Hematopoietic multipotent progenitor cell treated with erythropoietin and hydrocortisone succinate and interleukin-3 and kit ligand, for 15 days (in vitro differentiated cells): ENCODE data around the gene VSTM4.

Experiments
- DNase-seq: peaks from one replicate; pipeline ENCODE4 v3.0.0-alpha.2; 2015; ENCODE audit warnings: low spot score

VSTM4 gene

DNA sequence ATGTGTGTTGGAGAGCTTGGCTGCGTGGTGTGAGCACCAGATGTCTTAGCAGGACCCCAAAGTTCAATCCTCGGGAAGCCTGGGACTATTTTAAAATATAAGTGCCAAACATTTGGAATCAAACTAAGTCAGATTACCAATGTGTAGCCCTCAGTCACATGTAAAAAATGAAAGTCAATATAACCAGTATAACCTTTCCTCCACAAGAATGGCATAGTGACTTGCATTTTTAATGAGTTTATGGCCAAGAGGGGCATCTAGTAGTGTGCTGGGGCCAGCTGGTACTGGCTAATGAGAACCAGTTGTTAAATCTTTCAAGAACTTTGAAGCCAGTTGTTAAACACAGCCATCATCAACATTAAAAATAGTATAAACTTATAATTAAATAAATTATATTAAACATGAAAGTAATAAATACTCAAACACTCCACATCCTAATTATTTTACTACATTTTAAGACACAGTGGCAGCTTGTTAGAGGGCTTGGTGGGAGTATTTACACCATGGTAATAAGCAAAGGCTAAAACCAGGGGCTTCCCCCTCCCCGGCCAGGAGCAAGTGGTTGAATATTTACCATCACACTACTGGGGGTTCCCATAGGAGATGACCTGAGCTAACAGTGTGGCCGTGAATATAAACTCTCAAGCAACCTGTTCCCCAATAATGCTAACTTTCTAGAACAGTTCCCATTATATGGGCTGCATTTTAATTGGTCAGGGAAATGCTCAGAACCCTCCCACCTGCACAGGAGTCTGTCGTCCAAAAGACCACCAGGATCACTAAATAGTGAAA, 26.4 kb upstream of the VSTM4 start:
- DNase-seq: no peak

DNA sequence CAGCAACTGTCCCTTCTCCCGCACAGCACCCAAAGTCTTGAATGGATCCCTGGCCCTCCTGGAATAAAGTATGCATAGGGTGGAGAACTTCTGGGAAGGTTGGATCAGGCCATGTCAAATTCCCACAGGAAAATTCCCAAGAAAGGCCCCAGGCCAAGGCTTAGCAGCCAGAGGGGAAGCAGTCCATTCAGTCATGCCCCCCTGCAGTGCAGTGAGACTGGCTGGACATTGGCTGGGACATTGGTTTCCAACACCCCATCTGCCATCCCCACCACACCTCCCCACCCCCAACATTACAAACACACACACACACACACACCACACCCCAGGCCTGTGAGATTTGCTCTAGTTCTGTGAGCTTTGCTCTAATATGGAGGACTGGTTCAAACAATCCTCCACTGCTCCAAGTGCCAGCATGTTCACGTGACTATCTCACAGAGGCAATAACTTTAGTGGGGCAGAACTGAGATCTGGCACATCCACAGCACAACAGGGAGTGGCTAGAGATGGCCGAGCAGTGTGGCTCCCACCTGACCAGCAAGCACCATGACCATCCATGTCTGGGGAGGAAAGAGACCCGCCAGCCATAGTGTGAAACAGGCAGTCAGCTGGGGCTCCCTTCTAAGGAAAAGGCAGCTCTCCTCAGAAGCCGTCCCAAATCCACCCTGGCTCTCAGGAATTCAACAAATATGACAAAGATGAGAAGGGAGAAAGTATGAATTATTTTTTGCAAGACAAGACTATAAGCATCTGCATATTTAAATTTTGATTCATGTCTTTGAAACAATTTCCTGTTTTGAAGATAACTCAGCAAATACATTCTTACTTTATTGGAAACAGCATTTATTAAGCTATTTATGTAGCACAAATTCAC, 25.2 kb upstream of the VSTM4 start:
- no peak for DNase-seq

DNA sequence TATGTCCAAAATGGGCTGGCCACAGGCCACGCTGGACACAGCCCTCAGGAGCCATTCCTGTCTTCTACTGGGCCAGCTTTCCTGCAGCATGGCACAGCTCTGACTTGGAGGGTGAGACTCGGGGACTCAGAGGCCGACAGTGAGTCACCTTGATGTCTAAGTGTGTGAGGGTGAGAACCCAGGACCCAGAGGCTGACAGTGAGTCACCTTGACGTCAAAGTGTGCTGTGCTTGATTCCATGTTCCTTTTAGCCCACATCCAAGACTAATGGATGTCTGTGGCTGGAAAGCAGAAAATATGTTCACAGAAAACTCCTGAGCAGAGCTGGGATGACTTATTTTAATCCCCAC, 24.5 kb upstream of the VSTM4 start:
- DNase-seq: no peak

DNA sequence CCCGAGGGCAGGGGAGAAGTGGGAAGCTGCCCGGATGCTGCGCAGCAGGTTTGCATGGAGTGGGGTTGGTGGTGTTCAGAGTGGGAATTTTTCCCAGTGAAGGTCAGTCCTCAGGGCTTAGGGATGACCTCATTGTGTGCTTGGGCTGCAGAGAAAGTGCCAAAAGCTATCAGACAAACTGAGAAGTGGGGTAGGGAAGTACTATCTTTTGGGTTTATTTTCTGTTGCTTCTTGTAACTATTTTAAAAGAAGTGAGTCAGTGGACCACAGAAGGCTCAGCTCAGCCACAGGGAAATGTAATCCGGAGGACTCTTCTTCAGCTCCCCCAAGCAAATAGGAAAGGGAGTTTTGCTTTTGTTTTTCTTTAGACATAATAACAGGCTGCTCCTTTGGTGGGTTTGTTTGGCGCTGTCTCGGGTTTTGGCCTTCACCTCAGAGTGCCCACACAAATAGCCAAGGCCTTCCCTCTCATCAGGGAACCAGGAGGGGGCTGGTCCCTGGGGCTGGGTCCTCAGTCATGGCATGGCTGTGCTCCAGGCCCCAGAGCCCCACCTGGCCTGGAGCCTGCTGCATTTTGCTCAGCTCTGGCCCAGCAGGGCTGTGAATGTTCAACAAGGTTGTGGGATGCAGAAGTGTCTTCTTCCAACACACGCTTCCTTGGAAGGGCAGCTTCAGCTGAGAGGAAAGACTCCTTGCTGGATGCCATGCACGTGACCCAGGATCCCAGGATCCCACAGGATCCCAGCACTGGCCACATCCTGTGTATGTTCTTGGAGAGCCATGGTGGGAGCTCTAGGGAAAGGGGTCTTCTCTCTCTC, 23.9 kb upstream of the VSTM4 start:
- no peak for DNase-seq

DNA sequence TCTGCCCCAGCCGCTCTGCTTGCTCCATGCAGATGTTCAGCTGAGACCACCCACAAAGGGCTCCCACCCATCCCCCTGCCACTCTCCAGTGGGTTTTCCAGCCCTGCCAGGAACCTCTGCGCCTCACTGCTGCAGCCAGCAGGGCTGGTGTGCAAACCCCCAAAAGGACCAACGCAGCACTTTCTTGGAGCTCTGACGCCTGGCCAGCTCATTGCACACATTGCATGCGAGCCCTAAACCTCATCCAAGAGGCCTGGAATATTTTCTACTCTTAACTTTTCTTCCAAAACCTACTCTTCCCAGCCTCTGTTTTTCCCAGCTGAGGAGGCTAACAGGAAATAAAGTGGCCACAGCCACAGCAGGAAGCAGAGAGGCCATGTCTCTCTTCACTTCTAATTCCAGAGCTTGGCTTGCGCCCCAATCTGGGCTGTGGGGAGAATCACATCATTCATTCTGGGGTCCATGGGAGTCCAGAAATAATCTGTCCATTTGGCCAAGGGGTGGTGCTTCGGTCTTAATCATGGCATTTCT, 23.1 kb upstream of the VSTM4 start:
- no peak for DNase-seq

DNA sequence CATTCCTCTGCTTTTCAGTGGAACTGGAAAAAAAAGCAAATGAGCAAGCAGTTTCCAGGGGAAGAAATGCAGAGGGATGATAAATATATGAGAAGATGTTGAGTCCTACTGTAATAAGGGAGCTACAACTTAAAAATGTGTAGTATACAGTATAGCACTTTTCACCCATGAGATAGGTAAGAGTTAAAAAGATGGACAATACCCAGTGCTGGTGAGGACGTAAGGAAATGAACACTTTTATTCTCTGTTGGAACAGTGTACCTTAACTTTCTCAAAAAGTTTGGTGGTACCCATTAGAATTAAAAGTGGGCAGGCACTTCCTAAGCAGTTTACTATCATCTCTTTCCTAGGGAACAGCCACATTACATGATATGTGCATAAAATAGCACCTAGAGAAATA, 21.2 kb upstream of the VSTM4 start:
- no peak for DNase-seq

DNA sequence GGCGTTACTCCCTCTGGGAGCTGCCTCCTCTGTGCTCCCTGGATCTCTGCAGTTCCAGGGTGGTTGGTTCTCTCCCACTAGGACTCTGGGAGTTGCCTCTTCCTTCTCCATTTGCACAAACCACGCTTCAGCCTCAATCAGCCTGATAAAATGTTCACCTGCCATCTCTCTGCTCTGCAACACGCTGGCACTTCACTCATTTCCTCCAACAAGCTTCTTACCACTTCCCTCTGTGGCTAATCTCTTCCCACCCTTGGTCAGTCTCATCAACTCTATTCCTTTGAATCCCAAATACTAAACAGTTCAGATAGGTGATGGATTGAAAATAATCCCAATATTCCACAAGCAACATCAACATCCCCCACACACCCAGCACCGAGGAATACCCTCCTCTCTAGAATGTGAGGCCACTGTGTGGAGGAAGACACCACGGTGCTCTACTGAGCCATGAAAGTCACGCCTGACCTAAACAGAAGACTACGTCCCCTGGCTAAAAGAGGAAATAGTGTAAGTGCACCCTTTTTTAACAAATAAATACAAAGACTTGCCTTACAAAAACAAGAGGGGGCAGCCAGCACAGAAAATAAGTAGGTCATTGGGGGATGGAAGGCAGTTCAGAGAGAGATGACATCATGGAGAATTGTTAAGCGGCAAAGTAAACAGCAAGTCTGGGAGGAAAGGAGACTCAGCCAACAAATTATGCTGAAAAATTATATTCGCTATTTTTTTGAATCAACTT, 20.4 kb upstream of the VSTM4 start:
- DNase-seq: no peak

DNA sequence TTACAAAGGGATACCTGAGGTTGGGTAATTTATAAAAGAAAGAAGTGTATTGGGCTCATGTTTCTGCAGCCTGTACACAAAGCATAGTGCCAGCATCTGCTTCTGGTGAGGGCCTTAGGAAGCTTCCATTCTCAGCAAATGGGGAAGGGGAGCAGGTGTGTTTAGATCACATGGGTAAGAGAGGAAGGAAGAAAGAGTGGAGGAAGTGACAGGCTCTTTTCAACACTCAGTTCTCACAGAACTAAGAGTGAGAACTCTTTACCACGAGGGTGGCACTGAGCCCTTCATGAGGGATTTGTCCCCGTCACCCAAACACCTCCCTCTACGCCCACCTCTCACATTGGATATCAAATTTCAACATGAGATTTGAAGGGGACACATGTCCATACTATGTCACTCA, 19.0 kb upstream of the VSTM4 start:
- DNase-seq: no peak

DNA sequence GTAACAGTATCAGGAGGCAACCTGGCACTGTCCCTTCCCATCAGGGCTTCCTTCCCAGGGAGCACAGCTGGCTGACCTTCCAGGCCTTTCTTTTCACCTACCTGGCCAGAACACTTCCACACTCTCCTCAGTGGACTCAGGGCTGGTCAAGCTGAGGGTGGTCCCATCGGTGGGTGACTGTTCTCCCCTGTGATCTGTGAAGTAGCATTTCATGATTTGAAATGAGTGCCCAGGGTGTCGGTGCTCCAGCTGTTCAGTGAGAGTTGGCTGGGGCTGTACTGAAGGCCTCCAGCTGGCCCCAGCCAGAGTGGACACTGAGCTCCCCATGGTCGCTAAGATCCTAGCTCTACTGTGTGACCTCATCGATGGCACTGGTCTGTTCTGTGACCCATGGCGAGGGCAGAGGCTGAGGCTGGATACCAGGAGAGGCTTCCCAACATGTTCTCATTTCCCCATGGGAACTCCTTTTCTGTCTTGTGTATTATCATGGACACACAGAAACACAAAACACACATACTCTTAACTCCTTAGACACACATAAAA, 18.5 kb upstream of the VSTM4 start, which contains the start of gene FAM170B:
Gene FAM170B (minus strand): TSS at position 316 of the 543 bp plus-strand sequence. CDS start 103 bp downstream, at position 213.
- no peak for DNase-seq

DNA sequence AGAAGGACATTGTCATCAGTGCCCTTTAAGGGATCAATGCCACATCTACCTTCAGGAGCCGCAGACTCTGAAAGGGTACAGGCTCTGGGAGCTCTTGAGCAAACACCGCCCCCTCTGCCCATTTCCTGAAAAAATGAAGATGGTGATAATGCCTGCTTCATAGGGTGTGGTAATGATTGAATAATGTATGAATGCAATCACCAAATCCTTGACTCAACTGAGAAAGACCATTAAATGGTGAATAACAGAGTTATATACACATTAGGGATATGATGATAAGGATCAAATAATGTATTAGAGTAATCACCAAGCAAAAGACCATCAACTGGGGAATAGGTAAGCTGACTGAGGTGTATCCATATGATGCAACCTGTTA, 17.0 kb upstream of the VSTM4 start:
- DNase-seq: no peak

DNA sequence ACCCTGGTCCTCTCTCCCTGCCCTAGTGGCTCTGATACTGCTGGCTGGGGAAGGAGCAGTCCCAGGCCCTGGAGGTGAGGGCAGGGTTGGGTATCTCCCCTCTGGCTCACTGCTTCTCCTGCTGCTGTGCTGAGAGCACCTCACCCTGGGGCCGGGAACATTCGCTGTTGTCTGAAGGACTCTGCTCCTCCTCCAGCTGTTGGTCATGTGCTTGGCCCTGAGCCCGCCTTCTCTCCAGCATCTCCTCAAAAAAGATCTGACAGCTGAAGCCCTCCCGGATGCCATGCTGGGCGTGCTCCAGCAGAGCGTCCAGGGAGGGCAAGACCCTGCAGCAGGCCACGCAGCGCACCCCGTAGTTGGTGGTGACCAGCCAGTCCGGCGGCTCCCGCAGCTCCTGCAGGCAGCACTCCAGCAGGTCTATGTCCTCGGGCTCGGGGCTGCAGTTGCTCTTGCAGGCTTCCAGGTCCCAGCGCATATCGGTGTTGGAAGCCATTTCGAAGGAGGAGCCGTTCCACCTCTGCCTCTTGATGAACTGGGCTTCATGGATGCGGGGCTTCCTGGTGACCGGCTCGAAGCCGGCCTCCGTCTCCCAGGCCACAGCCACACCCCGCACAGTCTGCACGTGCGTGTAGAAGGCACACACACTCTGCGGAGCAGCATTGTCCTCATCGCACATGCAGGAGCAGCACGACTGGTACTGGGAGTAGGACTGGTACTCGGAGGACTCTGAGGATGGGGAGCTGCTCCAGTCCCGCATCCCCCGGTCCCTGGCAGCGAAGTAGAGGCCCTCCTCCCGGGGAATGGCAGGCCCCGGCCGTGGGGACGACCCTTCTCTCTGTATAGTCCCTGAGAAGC, 16.4 kb upstream of the VSTM4 start:
- DNase-seq: no peak

DNA sequence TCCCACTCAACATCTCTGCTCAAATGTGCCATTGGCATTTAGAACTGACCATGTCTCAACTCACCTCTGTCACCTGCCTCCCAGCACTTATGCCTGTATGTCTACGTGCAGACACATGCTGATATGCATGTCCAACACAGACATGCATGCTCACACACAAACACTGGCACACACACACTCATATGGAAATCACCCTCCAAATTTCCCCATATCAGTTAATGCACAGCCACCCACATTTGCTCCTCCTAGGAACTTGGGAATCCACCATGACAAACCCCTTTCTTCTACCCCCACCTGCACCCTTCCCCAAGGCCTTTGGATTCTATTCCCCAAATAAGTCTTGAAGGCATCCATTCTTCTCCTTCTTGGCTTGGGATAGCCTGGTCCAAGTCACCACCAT, 14.1 kb upstream of the VSTM4 start:
- no peak for DNase-seq

DNA sequence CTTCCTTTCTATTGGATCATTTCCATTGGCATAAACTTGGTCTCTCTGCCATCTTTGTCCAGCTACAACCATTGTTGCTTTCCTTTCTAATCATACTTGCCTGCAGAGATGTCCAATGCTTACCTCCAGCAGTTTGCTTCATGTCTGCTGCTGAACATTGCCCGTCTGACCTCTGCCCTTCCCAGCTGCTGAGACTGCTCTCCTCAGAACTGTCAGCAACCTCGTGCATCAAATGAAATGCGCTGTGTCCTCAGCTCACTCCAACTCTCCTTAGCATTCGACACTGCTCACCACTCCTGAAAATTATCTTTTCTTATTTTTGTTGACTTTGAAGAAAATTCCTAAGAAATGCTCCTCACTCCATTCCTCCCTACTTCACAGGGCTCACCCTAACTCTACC, 13.5 kb upstream of the VSTM4 start:
- DNase-seq: no peak

DNA sequence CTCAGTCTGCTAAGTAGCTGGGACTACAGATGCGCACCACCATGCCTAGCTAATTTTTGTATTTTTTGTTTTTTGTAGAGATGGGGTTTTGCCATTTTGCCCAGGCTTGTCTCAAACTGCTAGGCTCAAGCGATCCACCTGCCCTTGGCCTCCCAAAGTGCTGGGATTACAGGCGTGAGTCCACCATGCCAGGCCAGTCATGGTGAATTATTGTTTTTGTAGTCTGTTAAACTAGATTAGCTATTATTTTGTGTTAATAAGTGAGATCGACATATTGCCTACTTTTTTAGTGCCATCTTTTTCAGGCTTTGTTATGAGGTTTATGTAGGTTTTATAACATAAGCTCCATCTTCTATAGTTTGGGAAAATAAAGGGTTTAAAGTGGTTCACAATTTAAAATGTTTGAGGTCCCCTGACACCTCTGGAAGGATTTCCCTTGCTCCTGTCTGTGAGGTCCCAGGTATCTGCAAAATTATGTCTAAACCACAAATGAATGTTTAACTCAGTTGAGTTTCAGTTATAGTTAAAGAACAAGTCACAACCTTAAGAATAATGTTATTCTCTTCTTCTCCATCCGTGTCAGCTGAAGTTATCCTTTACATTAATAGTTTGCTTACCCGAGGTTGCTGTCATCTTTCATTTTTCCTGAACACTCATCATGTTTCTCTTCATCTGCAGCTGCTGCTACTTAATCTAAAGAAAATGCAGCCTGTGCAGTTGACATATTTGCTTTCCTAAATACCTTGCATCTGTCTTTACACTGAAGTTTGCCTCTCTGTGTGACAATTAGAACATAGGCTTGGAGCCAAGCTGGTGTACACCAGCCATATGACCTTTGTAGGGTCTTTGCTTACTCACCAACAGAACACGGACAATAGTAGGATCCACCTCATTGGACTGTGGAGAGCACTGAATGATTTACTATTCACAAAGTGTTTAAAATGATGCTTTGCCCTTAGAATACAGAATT, 8.9 kb upstream of the VSTM4 start:
- no peak for DNase-seq

DNA sequence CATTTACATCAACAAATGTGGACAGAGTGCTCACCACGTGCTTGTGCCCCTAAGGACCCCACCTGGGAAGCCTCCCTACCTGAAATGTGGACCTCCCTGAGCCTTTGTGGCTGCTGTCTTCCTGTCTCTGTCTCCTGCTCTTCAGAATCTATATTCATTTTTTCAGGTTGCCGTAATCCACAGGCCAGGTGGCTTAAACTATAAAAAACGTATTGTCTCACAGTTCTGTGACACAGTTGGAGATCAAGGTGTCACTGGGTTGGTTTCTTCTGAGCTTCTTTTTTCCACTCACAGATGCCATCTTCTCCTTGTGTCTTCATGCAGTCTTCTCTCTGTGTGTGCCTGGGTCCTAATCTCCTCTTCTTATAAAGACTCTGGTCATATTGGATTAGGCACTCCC, 5.6 kb upstream of the VSTM4 start:
- no peak for DNase-seq

DNA sequence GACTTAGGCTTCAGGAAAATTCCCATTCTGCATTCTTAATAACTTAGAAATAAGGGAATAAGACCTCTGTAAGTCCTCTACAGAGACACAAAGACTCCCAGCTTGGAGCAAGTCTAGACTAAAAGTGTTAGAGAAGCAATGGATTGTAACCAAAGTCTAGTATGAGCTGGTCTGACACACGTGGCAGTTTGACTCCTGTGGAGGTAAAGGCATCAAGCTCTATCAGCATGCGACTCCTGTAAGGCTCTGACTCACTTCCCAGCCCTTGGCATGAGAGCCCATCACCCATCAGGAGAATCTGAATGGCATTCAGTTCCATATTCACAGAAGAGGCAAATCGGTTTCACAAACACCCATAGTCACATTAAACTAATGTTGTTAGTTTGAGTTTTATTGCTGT, 4.4 kb upstream of the VSTM4 start:
- DNase-seq: no peak

DNA sequence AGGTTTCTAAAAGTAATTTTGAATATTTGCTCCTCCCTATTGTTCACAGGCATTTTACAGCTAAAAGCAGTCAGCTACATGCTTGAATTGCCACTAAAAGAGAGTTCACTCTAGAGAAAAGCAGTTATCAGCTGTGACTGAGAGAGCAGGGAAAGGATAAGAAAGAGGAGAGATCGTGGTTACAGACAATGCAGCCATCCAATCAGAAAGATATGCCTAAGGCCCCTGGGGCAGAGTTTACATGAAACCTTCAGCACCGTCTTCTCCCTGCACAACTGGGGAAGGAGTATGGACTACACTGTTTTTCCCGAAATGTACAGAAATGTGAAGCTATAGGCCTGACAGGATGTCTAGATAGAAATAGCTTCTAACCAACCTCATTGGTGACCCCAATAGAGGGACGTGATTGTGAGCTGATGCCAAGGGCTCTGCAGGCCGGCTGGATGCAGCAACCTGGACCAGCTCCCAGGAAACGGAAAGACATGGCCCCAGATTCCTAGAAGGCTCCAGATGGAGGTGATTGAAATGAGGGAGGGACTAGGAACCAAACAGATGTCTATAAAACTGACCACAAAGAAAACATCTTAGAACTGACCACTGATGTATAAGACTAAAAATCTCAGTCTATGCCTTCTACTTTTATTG, 3.2 kb upstream of the VSTM4 start:
- no peak for DNase-seq

DNA sequence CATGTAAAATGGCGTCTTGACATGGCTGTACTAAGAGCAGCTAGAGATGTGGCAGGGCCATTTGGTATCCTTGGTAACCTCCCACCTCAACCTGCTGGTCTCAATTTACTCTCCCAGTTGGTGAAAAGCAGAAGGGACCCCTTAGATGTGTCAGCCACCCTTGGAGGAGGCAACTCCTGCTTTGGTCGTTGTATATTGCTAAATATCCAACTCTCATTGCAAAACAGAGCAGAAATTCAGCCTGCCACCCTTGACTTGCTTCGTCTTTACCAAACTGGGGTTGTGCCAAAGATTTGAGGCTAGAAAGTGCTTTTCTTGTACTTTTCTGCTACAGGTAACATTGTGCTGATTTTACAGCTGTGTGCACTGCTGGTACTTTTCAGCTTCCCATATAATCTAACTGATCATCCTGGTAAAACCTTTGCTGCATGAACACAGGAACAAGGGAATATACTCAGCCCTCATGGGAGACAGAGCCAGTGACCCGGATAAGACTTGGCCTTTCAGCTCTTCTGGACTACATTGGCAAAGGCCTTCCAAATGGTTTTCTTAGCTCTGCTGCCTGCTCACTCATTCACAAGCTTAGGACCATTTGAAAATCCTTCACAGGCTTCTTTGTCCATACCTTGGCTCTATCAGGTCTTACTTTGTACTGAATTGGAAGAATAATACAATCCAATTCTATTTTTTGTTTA, 2.2 kb upstream of the VSTM4 start:
- no peak for DNase-seq
